Stimulated activated CD4-positive, alpha-beta T cell treated with anti-CD3 and anti-CD28 coated beads, Interleukin-4, amount 100 ng/mL, for 48 hours (primary cell): ENCODE measurements around the gene ZNF282.

ENCODE experiments used
- DNase-seq, 2 donors: peaks; one replicate each; pipeline ENCODE4 v3.0.0-alpha.2; 2020; ENCODE audit warnings: low read depth in 2 of 2

Gene ZNF282

GRCh38 chr7:149191851-149192250, 3.5 kb upstream of the ZNF282 start:
- no peak for DNase-seq

GRCh38 chr7:149194799-149195179, 557 bp upstream of the ZNF282 start:
- DNase-seq: no peak

GRCh38 chr7:149196151-149196704, 882 bp downstream of the ZNF282 start:
- DNase-seq: no peak

GRCh38 chr7:149196705-149197171, 1.4 kb downstream of the ZNF282 start:
- no peak for DNase-seq

- no peak for DNase-seq
Observed at GRCh38 chr7:149197675-149198074, 2.3 kb downstream of the ZNF282 start.

GRCh38 chr7:149198161-149198816, 2.9 kb downstream of the ZNF282 start:
- no peak for DNase-seq

GRCh38 chr7:149199234-149199995, 4.1 kb downstream of the ZNF282 start:
- no peak for DNase-seq

GRCh38 chr7:149202831-149203231, 7.5 kb downstream of the ZNF282 start:
- DNase-seq: no peak

- DNase-seq: no peak
Observed at GRCh38 chr7:149205690-149206381, 10.5 kb downstream of the ZNF282 start.

GRCh38 chr7:149207324-149208035, 12.1 kb downstream of the ZNF282 start:
- no peak for DNase-seq

GRCh38 chr7:149209518-149210269, 14.3 kb downstream of the ZNF282 start:
- DNase-seq: peak; percentile 85 to 89

GRCh38 chr7:149210551-149210950, 15.2 kb downstream of the ZNF282 start:
- no peak for DNase-seq

GRCh38 chr7:149214020-149214720, 18.8 kb downstream of the ZNF282 start:
- DNase-seq: no peak

GRCh38 chr7:149216402-149216801, 21.1 kb downstream of the ZNF282 start:
- DNase-seq: no peak

GRCh38 chr7:149217570-149217969, 22.2 kb downstream of the ZNF282 start:
- no peak for DNase-seq

GRCh38 chr7:149218469-149219420, 23.4 kb downstream of the ZNF282 start:
- DNase-seq: no peak

GRCh38 chr7:149220534-149220933, 25.2 kb downstream of the ZNF282 start:
- DNase-seq: no peak

- DNase-seq: no peak
Observed at GRCh38 chr7:149223176-149223575, 27.8 kb downstream of the ZNF282 start.

- DNase-seq: no peak
Observed at GRCh38 chr7:149223761-149224160, 28.4 kb downstream of the ZNF282 start.
